ENCODE measurements around the gene EFCAB11. TPM values are rescaled to one million over a fixed set of nuclear protein-coding genes. Genes with fewer than 3 reads are reported as not detected.

EFCAB11 gene, protein sequence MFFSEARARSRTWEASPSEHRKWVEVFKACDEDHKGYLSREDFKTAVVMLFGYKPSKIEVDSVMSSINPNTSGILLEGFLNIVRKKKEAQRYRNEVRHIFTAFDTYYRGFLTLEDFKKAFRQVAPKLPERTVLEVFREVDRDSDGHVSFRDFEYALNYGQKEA
- 9.9 to 14.1 TPM (median 12.2 TPM) in 3 replicates for total RNA-seq

DNA sequence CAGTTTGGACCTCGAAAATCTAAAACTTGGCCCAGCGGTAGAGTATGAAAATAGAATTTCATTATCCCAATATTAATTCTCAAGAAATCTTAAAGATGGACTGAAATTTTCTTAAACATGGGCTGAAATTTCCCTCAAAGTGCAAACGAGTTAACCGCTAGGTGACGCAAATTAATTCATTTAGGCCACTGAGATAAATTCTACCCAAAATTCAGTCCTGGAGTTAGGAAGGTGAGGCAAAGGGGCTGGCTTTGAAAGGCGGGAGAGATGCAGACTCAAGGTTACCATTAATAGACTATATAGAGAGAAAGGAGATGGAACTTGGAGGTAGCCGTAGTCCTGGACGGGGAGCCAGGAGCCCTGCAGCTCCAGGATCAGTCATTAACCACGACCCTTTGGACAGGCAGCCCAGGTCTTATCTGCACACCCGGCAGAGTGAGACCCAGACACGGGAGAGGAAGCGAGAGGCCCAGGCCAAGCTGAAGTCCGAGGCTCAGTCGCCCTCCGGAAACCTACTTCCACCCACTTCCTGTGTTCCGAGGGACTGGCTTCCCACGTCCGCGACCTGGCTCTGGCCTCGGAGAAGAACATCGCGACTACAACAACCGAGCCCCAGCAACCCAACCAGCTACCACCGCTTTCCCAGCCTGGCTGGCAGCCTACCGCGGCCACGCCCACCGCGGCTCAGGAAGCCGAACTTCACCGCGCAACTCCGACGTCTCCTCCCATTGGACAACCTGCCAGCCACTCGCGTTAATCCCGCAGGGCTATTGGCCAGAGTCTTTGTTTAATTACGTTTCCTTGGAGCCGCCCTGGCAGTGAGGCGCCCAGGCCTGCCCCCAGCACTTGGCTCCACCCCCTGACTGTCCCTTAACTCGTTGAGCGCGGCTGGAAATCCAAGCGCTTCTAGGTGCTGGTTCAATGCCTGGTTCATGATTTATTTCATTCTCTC, at the start of gene EFCAB11:
Gene EFCAB11, minus strand, starts transcription at position 661 of the 952 bp plus-strand sequence. Its CDS starts 70 bp downstream, at position 591.
- Mint-ChIP-seq H3K9me3 (no peaks in the 10 kb centered on the region), H3K27me3 (ENCODE audit: low read depth) (no peaks in the 10 kb centered on the region), H3K4me1 (peaks cover 30% of the 10 kb centered on the region), H3K36me3 (peaks cover 14% of the 10 kb centered on the region), H3K27ac (peak within 1 kb of the TSS; percentile 99), H3K4me3 (peak within 1 kb of the TSS; percentile 98)
- peak; percentile 90 to 96 for DNase-seq (ENCODE audit: low spot score in 2 of 2, unreplicated experiment in 2 of 2)
- TF ChIP-seq, protein P1, sequence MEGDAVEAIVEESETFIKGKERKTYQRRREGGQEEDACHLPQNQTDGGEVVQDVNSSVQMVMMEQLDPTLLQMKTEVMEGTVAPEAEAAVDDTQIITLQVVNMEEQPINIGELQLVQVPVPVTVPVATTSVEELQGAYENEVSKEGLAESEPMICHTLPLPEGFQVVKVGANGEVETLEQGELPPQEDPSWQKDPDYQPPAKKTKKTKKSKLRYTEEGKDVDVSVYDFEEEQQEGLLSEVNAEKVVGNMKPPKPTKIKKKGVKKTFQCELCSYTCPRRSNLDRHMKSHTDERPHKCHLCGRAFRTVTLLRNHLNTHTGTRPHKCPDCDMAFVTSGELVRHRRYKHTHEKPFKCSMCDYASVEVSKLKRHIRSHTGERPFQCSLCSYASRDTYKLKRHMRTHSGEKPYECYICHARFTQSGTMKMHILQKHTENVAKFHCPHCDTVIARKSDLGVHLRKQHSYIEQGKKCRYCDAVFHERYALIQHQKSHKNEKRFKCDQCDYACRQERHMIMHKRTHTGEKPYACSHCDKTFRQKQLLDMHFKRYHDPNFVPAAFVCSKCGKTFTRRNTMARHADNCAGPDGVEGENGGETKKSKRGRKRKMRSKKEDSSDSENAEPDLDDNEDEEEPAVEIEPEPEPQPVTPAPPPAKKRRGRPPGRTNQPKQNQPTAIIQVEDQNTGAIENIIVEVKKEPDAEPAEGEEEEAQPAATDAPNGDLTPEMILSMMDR (IDR thresholded peaks at IDR 0.05; ENCODE audit: unreplicated experiment), result peak; percentile 21

DNA sequence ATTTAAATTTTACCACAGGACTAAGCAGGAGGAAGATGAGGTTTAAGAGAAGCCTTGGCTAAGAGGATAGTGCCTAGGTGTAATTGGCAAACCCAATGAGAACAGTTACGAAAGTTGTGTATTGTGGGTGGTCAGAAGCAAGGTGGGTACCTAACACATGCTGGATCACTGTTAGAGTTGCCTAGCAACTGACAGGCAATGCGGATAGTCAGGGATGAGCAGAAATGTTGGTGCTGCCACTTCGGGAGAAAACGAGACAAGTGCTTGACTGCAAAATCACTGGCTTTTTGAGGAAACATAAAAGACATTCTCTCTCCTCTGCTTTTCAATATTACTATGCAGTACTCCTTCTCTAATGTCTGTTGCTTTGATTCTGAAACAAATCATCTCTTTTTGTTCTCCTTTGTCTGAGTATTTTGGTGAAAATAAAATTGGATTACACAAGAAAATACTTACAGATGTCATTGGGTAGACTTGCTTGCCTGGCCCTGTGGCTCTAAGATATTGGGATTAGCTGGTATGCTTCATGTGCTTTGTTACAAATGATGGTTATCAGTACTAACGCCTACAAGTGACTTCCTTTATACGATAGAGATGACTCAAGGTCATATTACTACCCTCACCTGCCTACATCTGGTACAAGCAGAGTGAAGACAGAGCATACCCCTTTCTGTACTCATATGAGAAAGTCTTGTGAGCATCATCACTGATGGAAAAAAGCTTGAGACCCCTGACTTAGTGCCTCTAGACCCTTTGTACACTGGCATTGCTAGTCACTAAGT, 49.2 kb upstream of the EFCAB11 start:
- Mint-ChIP-seq H3K4me3 (no peak overlapping the region), H3K36me3 (peaks cover 16% of the 10 kb centered on the region), H3K9me3 (no peaks in the 10 kb centered on the region), H3K27ac (no peak overlapping the region), H3K27me3 (ENCODE audit: low read depth) (no peaks in the 10 kb centered on the region), H3K4me1 (no peaks in the 10 kb centered on the region)
- DNase-seq (ENCODE audit: low spot score in 2 of 2, unreplicated experiment in 2 of 2), result no peak
- TF ChIP-seq, protein P1 (IDR thresholded peaks at IDR 0.05; ENCODE audit: unreplicated experiment), result no peak

DNA sequence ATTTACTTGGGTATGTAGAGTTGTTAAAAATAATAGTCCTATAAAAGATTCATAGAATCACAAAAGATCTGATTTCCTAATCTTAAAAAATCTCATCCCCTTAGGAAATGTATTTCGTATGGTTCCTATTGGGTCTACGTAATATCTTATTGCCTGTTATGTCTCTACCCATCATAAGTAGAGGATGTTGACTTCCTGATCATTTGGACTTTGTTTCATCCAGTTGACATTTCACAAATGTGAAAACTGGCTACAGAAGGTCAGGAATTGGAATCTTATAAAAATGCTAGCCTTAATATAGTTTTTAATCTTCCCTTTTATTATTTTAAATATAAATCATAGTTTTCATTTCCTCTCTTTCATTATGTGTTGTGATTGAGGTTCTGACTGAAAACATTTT, 46.4 kb upstream of the EFCAB11 start:
- no peaks in the 10 kb centered on the region for H3K4me1 Mint-ChIP-seq
- TF ChIP-seq, protein P1 (IDR thresholded peaks at IDR 0.05; ENCODE audit: unreplicated experiment), result no peak
- H3K27me3 Mint-ChIP-seq (ENCODE audit: low read depth), result no peaks in the 10 kb centered on the region
- H3K4me3 Mint-ChIP-seq, result no peak overlapping the region
- H3K9me3 Mint-ChIP-seq, result no peaks in the 10 kb centered on the region
- DNase-seq (ENCODE audit: low spot score in 2 of 2, unreplicated experiment in 2 of 2), result no peak
- no peak overlapping the region for H3K27ac Mint-ChIP-seq
- peaks cover 19% of the 10 kb centered on the region for H3K36me3 Mint-ChIP-seq

DNA sequence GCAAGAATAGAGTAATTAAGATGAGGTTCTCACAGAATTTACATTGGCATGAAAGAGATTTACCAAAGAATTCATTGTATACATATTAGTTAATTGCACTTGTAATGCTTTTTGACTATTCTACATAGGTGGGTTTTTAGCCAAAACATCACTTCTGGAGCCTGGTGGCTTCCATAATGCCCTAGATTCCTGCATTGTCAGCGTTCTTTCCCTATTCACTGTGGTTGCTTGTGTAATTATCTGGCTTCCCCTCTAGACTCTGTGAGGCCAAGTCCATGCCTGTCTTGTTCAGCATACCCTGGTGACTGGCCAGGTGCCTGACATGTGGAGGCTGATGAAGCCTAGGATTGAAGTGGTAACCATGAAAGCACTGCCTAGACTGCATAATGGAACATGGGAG, 42.4 kb upstream of the EFCAB11 start:
- H3K27ac Mint-ChIP-seq, result no peak overlapping the region
- no peaks in the 10 kb centered on the region for H3K27me3 Mint-ChIP-seq (ENCODE audit: low read depth)
- TF ChIP-seq, protein P1 (IDR thresholded peaks at IDR 0.05; ENCODE audit: unreplicated experiment), result no peak
- H3K36me3 Mint-ChIP-seq, result peaks cover 41% of the 10 kb centered on the region
- no peaks in the 10 kb centered on the region for H3K9me3 Mint-ChIP-seq
- no peak overlapping the region for H3K4me3 Mint-ChIP-seq
- DNase-seq (ENCODE audit: low spot score in 2 of 2, unreplicated experiment in 2 of 2), result no peak
- no peaks in the 10 kb centered on the region for H3K4me1 Mint-ChIP-seq

DNA sequence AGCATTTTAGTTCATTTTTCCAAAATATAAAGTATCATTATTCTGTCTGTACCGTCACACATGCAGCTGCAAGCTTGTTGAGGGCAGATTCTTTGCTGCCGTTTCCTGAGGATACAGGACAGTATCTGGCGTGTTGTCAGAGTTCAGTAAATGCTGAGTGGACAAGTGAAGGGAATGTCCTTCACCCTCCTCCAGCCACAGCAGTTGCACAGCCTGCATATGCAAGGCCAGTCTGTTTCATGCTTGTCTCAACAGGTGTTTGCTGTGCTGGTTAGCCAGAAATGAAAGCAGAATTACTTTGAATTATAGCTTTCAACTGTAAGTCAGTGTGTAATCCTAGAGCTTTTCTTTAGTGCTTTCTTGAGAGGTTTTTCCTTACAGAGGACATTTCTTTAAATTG, 37.7 kb upstream of the EFCAB11 start:
- Mint-ChIP-seq H3K4me3 (no peak overlapping the region), H3K4me1 (no peaks in the 10 kb centered on the region), H3K9me3 (no peaks in the 10 kb centered on the region), H3K27ac (no peak overlapping the region), H3K36me3 (peaks cover 43% of the 10 kb centered on the region), H3K27me3 (ENCODE audit: low read depth) (no peaks in the 10 kb centered on the region)
- no peak for DNase-seq (ENCODE audit: low spot score in 2 of 2, unreplicated experiment in 2 of 2)
- TF ChIP-seq, protein P1 (IDR thresholded peaks at IDR 0.05; ENCODE audit: unreplicated experiment), result no peak
